Testis (tissue), 3 donors: ENCODE measurements around the gene ZBTB22. TPM values are rescaled to one million over a fixed set of nuclear protein-coding genes. Genes with fewer than 3 reads are reported as not detected.

Experiments used
- DNase-seq: peaks from one replicate; pipeline ENCODE4 v3.0.0-alpha.2; 2019
- H3K27ac ChIP-seq, 2 donors: fragments of 200-600 bp; sonication (generic); one replicate each; pipeline ENCODE4 v1.5.1; 2019
- H3K27me3 ChIP-seq: fragments of 200-600 bp; sonication (generic); one replicate; pipeline ENCODE4 v1.5.1; 2019
- H3K36me3 ChIP-seq: fragments of 200-600 bp; sonication (generic); one replicate; pipeline ENCODE4 v1.5.1; 2017; ENCODE audit warnings: low read depth; ENCODE audit errors: missing control alignments
- H3K4me1 ChIP-seq: fragments of 200-600 bp; sonication (generic); one replicate; pipeline ENCODE4 v1.5.1; 2019
- H3K4me3 ChIP-seq, 2 donors: fragments of 200-600 bp; sonication (generic); one replicate each; pipeline ENCODE4 v1.5.1; 2017 to 2019
- H3K9me3 ChIP-seq: fragments of 200-600 bp; sonication (generic); one replicate; pipeline ENCODE4 v1.5.1; 2017
- CTCF ChIP-seq, 3 experiments: fragments of 450-650 bp in 2 of 3; fragments of 200-600 bp in 1 of 3; sonication (generic) in 1 of 3; IDR thresholded peaks; one replicate each; pipeline ENCODE4 v1.5.1; 2016 to 2019; ENCODE audit warnings: antibody characterized with exemption in 3 of 3, mild to moderate bottlenecking in 2 of 3, moderate library complexity in 1 of 3
- POLR2A ChIP-seq: fragments of 450-650 bp; IDR thresholded peaks from one replicate; pipeline ENCODE4 v1.6.1; 2017; ENCODE audit warnings: antibody characterized with exemption, mild to moderate bottlenecking, moderate library complexity
- WGBS, 2 donors: methylation state at CpG; one replicate each; pipeline ENCODE4 v1.1.5; 2018; 5-methylcytosine and 5-hydroxymethylcytosine counted together
- intact Hi-C: fragments of 100-400 bp; cut with DNase I; formaldehyde crosslinking; loops from one replicate; pipeline ENCODE4 v1.15.1; 2023; ENCODE audit warnings: low total_unique reads
- polyA plus RNA-seq: library from polyadenylated mRNA; stranded (reverse); fragments of 350-450 nt; fragmentation: Illumina TruSeq; extraction: RNeasy Lipid Tissue Mini Kit (QIAGEN cat#74804); gene quantifications from one replicate; pipeline ENCODE4 v1.2.3, GENCODE V29; 2014; ENCODE audit warnings: low read depth, low replicate concordance; ENCODE audit not compliant: insufficient read depth
- total RNA-seq, 2 donors: library from RNA; depleted of rRNA; stranded (reverse); fragments of >200 nt; gene quantifications; one replicate each; pipeline ENCODE4 v1.2.3, GENCODE V29; 2016

Gene ZBTB22
- total and polyA plus RNA-seq, 3 donors from 2014 or later = 13.4 to 17.1 (median 15.2) TPM

GRCh38 chr6:33312361-33313104 lies 5.0 kb downstream of the ZBTB22 start:
- intact Hi-C loops = loop anchor here (10.0 kb wide), 2 partner anchors 102 to 108 kb away; partner anchors contain the start of genes CUTA, HSD17B8, PHF1 and RING1
- peaks cover 27% of the 10 kb centered on the region for H3K4me1 ChIP-seq
- peak; percentile 95 for DNase-seq
- no peaks in the 10 kb centered on the region for H3K27me3 ChIP-seq
- TF ChIP-seq POLR2A (no peak), CTCF (IDR thresholded peaks at IDR 0.05) (no peak)
- H3K27ac ChIP-seq = peak overlapping the region; percentile 94 to 97
- peak overlapping the region; percentile 78 to 87 for H3K4me3 ChIP-seq
- 1 to 5% methylated on average over 27 to 29 of the region's 29 CpGs for WGBS, 2 donors
- no peaks in the 10 kb centered on the region for H3K9me3 ChIP-seq
- H3K36me3 ChIP-seq = no peaks in the 10 kb centered on the region

DNA sequence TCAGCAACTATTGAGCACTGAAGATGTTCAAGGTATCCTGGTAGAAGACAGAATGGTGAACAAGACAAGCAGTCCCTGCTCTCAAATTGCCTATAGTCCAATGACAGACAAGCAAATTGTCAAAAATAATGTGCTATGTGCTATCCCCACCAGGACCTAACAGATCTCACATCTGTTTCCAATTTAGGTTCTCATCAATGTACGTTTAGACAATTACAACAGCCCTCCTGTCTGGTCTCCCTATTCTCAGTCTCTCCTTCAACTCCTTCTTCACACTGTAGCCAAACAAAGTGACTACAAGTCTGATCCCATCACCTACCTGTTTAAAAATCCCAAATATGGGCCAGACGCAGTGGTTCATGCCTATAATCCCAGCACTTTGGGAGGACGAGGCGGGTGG lies 11.2 kb downstream of the ZBTB22 start:
- no peak overlapping the region for H3K4me3 ChIP-seq
- DNase-seq = no peak
- H3K9me3 ChIP-seq = no peaks in the 10 kb centered on the region
- no peaks in the 10 kb centered on the region for H3K27me3 ChIP-seq
- 79 to 85% methylated on average over 3 to 4 of the region's 4 CpGs for WGBS, 2 donors
- TF ChIP-seq CTCF (IDR thresholded peaks at IDR 0.05) (no peak), POLR2A (no peak)
- H3K4me1 ChIP-seq = peaks cover 5% of the 10 kb centered on the region
- H3K27ac ChIP-seq = no peak overlapping the region
- H3K36me3 ChIP-seq = no peaks in the 10 kb centered on the region
- intact Hi-C loops = no loop called here

GRCh38 chr6:33305052-33305451 lies 12.5 kb downstream of the ZBTB22 start:
- DNase-seq = no peak
- intact Hi-C loops = no loop called here
- Histone ChIP-seq H3K27ac (no peak overlapping the region), H3K27me3 (no peaks in the 10 kb centered on the region), H3K4me3 (no peak overlapping the region), H3K36me3 (no peaks in the 10 kb centered on the region), H3K4me1 (peaks cover 5% of the 10 kb centered on the region), H3K9me3 (no peaks in the 10 kb centered on the region)
- 80 to 82% methylated on average over 8 of the region's 8 CpGs for WGBS, 2 donors
- TF ChIP-seq CTCF (IDR thresholded peaks at IDR 0.05) = no peak
- TF ChIP-seq POLR2A = no peak

- WGBS, 2 donors = 87 to 92% methylated on average over 4 to 16 of the region's 16 CpGs
- H3K27me3 ChIP-seq = no peaks in the 10 kb centered on the region
- no peak overlapping the region for H3K27ac ChIP-seq
- DNase-seq = no peak
- H3K9me3 ChIP-seq = no peaks in the 10 kb centered on the region
- TF ChIP-seq POLR2A (no peak), CTCF (IDR thresholded peaks at IDR 0.05) (no peak)
- no peak overlapping the region for H3K4me3 ChIP-seq
- intact Hi-C loops = no loop called here
- H3K36me3 ChIP-seq = no peaks in the 10 kb centered on the region
- H3K4me1 ChIP-seq = peaks cover 9% of the 10 kb centered on the region
Measured at GRCh38 chr6:33304216-33304615, 13.3 kb downstream of the ZBTB22 start.

GRCh38 chr6:33301877-33302276 lies 15.7 kb downstream of the ZBTB22 start:
- Histone ChIP-seq H3K27ac (no peak overlapping the region), H3K9me3 (no peaks in the 10 kb centered on the region), H3K27me3 (no peaks in the 10 kb centered on the region), H3K4me1 (peaks cover 20% of the 10 kb centered on the region), H3K4me3 (no peak overlapping the region), H3K36me3 (no peaks in the 10 kb centered on the region)
- intact Hi-C loops = no loop called here
- 79 to 92% methylated on average over 3 of the region's 3 CpGs for WGBS, 2 donors
- no peak for TF ChIP-seq CTCF (IDR thresholded peaks at IDR 0.05)
- no peak for TF ChIP-seq POLR2A
- no peak for DNase-seq
